Endodermal cell (in vitro differentiated cells): ENCODE data around the gene PTPN20. TPM values are rescaled to one million over a fixed set of nuclear protein-coding genes. Genes with fewer than 3 reads are reported as not detected.
A peak's percentile ranks its signal among the peaks of the same experiment; 100 is the strongest.

Experiments
- DNase-seq: peaks from one replicate; pipeline ENCODE4 v3.0.0-alpha.2; 2017
- H3K27ac ChIP-seq: 2 replicates; pipeline ENCODE4 v1.5.1; 2013; ENCODE audit warnings: mild to moderate bottlenecking, low read depth, low read length, moderate library complexity
- H3K27me3 ChIP-seq: 2 replicates; pipeline ENCODE4 v1.6.1; 2013; ENCODE audit warnings: mild to moderate bottlenecking, low read length, moderate library complexity; ENCODE audit not compliant: insufficient read depth, control insufficient read depth, poor library complexity, severe bottlenecking
- H3K36me3 ChIP-seq: 2 replicates; pipeline ENCODE4 v1.7.0; 2013; ENCODE audit warnings: mild to moderate bottlenecking, low read length, moderate library complexity; ENCODE audit not compliant: control insufficient read depth, insufficient read depth
- H3K4me1 ChIP-seq: one replicate; pipeline ENCODE4 v1.7.0; 2013; ENCODE audit warnings: low read length; ENCODE audit not compliant: control insufficient read depth, insufficient read depth
- H3K4me3 ChIP-seq: 2 replicates; pipeline ENCODE4 v1.5.1; 2013; ENCODE audit warnings: mild to moderate bottlenecking, low read length, moderate library complexity
- H3K9ac ChIP-seq: 2 replicates; pipeline ENCODE4 v1.6.1; 2013; ENCODE audit warnings: mild to moderate bottlenecking, low read length, moderate library complexity; ENCODE audit not compliant: poor library complexity, severe bottlenecking; ENCODE audit errors: extremely low read depth
- H3K9me3 ChIP-seq: 2 replicates; pipeline ENCODE4 v1.6.1; 2013; ENCODE audit warnings: mild to moderate bottlenecking, low read length, moderate library complexity; ENCODE audit not compliant: control insufficient read depth
- H3K27ac Mint-ChIP-seq: 2 replicates; pipeline ENCODE4 v1.8.0; 2020; ENCODE audit warnings: mixed read lengths
- H3K27me3 Mint-ChIP-seq: 2 replicates; pipeline ENCODE4 v1.8.0; 2021; ENCODE audit warnings: mild to moderate bottlenecking, mixed read lengths; ENCODE audit not compliant: insufficient read depth
- H3K36me3 Mint-ChIP-seq: 2 replicates; pipeline ENCODE4 v1.8.0; 2020; ENCODE audit warnings: low read depth, mixed read lengths
- H3K4me1 Mint-ChIP-seq: 2 replicates; pipeline ENCODE4 v1.8.0; 2020; ENCODE audit warnings: mixed read lengths
- H3K4me3 Mint-ChIP-seq: 2 replicates; pipeline ENCODE4 v1.8.0; 2020; ENCODE audit warnings: mild to moderate bottlenecking, moderate library complexity, mixed read lengths
- H3K9me3 Mint-ChIP-seq: 2 replicates; pipeline ENCODE4 v1.8.0; 2020; ENCODE audit warnings: mild to moderate bottlenecking, mixed read lengths
- WGBS, 2 experiments: methylation state at CpG; one replicate each; pipeline versions ENCODE4 v1.1.5 to v1.1.7; 2013; ENCODE audit warnings: missing lambda C conversion rate in 2 of 2, mixed read lengths in 1 of 2; ENCODE audit not compliant: insufficient coverage in 1 of 2, insufficient read length in 1 of 2; 5-methylcytosine and 5-hydroxymethylcytosine counted together
- total RNA-seq, 2 donors: library from RNA; stranded (reverse); fragmentation: NEBNext Ultra II Directional in 1 of 2; extraction: Animal tissue kit (Norgen Biotek cat#: 25700) in 1 of 2; gene quantifications; 2 replicates in 1 of 2; 3 replicates in 1 of 2; pipeline ENCODE4 v1.2.1, GENCODE V29; 2021
- TF ChIP-seq, protein P1 (sequence below): fragments of 200-600 bp; sonication (generic); conservative IDR thresholded peaks from 2 replicates; pipeline ENCODE4 v1.5.0; 2021; ENCODE audit warnings: antibody characterized with exemption, mild to moderate bottlenecking

The PTPN20 gene
- total RNA-seq, 2 donors from 2014 or later: 0.53 TPM; not detected in 1

DNA sequence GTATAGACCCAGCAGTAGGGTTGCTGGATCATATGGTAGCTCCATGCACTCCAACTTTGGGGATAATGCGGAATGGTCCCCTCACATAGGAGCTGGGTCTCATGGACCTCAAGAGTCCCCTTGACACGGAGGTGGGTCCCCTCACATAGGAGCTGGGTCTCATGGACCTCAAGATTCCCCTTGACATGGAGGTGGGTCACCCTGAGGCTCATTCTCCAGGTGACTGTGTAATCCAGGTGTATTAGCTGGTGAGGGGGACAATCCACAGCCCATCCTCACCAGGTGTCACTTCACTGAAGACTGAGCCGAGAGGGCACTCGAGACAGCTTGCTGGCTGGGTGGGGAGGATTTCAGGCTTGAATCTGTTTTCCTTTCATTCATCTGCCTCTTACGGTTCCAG is 121.9 kb downstream of the PTPN20 start:
- Histone ChIP-seq H3K9me3 (no peaks in the 10 kb centered on the region), H3K4me1 (no peaks in the 10 kb centered on the region), H3K27me3 (no peaks in the 10 kb centered on the region), H3K27ac (no peak overlapping the region), H3K36me3 (no peaks in the 10 kb centered on the region), H3K9ac (no peak overlapping the region), H3K4me3 (no peak overlapping the region)
- no peak overlapping the region for H3K4me3 Mint-ChIP-seq
- TF ChIP-seq, protein P1, sequence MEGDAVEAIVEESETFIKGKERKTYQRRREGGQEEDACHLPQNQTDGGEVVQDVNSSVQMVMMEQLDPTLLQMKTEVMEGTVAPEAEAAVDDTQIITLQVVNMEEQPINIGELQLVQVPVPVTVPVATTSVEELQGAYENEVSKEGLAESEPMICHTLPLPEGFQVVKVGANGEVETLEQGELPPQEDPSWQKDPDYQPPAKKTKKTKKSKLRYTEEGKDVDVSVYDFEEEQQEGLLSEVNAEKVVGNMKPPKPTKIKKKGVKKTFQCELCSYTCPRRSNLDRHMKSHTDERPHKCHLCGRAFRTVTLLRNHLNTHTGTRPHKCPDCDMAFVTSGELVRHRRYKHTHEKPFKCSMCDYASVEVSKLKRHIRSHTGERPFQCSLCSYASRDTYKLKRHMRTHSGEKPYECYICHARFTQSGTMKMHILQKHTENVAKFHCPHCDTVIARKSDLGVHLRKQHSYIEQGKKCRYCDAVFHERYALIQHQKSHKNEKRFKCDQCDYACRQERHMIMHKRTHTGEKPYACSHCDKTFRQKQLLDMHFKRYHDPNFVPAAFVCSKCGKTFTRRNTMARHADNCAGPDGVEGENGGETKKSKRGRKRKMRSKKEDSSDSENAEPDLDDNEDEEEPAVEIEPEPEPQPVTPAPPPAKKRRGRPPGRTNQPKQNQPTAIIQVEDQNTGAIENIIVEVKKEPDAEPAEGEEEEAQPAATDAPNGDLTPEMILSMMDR: no peak
- 91 to 96% methylated on average over 3 to 5 of the region's 5 CpGs for WGBS, 2 experiments
- H3K27me3 Mint-ChIP-seq: no peaks in the 10 kb centered on the region
- no peaks in the 10 kb centered on the region for H3K4me1 Mint-ChIP-seq
- H3K36me3 Mint-ChIP-seq: no peaks in the 10 kb centered on the region
- no peaks in the 10 kb centered on the region for H3K9me3 Mint-ChIP-seq
- no peak overlapping the region for H3K27ac Mint-ChIP-seq
- DNase-seq: no peak

- H3K9ac ChIP-seq: no peak overlapping the region
- no peaks in the 10 kb centered on the region for H3K36me3 ChIP-seq
- WGBS, 2 experiments: 89 to 93% methylated on average over 7 to 13 of the region's 13 CpGs
- no peaks in the 10 kb centered on the region for H3K36me3 Mint-ChIP-seq
- no peaks in the 10 kb centered on the region for H3K27me3 ChIP-seq
- H3K4me3 Mint-ChIP-seq: no peak overlapping the region
- H3K27ac Mint-ChIP-seq: no peak overlapping the region
- H3K27me3 Mint-ChIP-seq: no peaks in the 10 kb centered on the region
- no peaks in the 10 kb centered on the region for H3K4me1 ChIP-seq
- H3K9me3 ChIP-seq: no peaks in the 10 kb centered on the region
- peak; percentile 15 for DNase-seq
- H3K4me1 Mint-ChIP-seq: no peaks in the 10 kb centered on the region
- H3K27ac ChIP-seq: no peak overlapping the region
- H3K9me3 Mint-ChIP-seq: no peaks in the 10 kb centered on the region
- TF ChIP-seq, protein P1: no peak
- no peak overlapping the region for H3K4me3 ChIP-seq
Observed at GRCh38 chr10:47033541-47034270, 122.5 kb downstream of the PTPN20 start.

DNA sequence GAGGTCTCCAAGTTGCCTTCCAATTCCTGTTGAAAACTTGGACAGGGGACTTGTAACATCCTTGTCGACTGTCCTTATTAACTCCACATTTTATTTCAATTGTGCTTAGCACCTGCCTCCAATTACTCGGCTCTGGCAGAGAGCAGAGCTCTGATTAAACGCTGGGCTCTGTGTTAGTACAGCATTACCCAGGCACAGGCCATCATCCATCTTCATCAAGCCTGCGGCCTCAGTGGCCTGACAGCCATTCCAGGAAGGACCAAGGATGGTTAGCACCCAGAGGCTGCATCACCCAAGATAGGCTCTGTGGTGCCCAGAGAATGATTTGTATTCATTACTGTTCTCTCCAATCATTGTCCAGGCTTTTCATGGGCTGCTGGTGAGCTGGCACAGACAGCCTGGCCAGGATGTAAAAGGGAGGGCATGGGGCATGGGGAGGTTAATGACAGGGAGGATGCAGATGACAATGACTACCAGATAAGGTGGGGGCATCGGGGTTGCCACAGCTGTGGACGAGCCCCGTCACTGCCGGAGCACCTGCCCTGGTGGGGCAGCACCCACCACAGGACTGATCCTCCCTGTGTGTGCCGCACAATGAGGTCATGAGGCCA is 123.3 kb downstream of the PTPN20 start:
- no peak overlapping the region for H3K4me3 Mint-ChIP-seq
- H3K9me3 Mint-ChIP-seq: no peaks in the 10 kb centered on the region
- H3K4me1 Mint-ChIP-seq: no peaks in the 10 kb centered on the region
- Histone ChIP-seq H3K4me1 (no peaks in the 10 kb centered on the region), H3K27ac (no peak overlapping the region), H3K9ac (no peak overlapping the region), H3K9me3 (no peaks in the 10 kb centered on the region), H3K4me3 (no peak overlapping the region), H3K36me3 (no peaks in the 10 kb centered on the region), H3K27me3 (no peaks in the 10 kb centered on the region)
- TF ChIP-seq, protein P1: no peak
- H3K27ac Mint-ChIP-seq: no peak overlapping the region
- H3K27me3 Mint-ChIP-seq: no peaks in the 10 kb centered on the region
- peak; percentile 19 for DNase-seq
- no peaks in the 10 kb centered on the region for H3K36me3 Mint-ChIP-seq
- WGBS, 2 experiments: 85 to 89% methylated on average over 5 to 9 of the region's 9 CpGs
